Astrocyte (in vitro differentiated cells and primary cell): ENCODE results near the gene L3MBTL1. TPM values are rescaled to one million over a fixed set of nuclear protein-coding genes. Genes with fewer than 3 reads are reported as not detected.

Source experiments
- DNase-seq: peaks from one replicate; pipeline ENCODE4 v3.0.0-alpha.2; 2010; ENCODE audit warnings: low read depth
- FAIRE-seq: peaks from 2 replicates; lab custom pipeline; 2011; peaks lifted over from hg19 to GRCh38; lab: Jason Lieb, UNC
- H2AFZ ChIP-seq: 2 replicates; pipeline ENCODE4 v1.6.0; 2012; ENCODE audit warnings: low read depth, low read length, inconsistent platforms
- H3K27ac ChIP-seq: 2 replicates; pipeline ENCODE4 v1.5.1; 2011; ENCODE audit warnings: low read depth, low read length, inconsistent platforms
- H3K27me3 ChIP-seq: 2 replicates; pipeline ENCODE4 v1.6.0; 2011; ENCODE audit warnings: low read length, inconsistent platforms; ENCODE audit not compliant: insufficient read depth
- H3K36me3 ChIP-seq: 2 replicates; pipeline ENCODE4 v1.5.1; 2011; ENCODE audit warnings: low read length, inconsistent platforms; ENCODE audit not compliant: insufficient read depth
- H3K4me1 ChIP-seq: 2 replicates; pipeline ENCODE4 v1.5.1; 2011; ENCODE audit warnings: low read length, inconsistent platforms; ENCODE audit not compliant: insufficient read depth
- H3K4me2 ChIP-seq: 2 replicates; pipeline ENCODE4 v1.6.0; 2012; ENCODE audit warnings: low read length, inconsistent platforms
- H3K4me3 ChIP-seq: 2 replicates; pipeline ENCODE4 v1.5.1; 2011; ENCODE audit warnings: low read depth, mild to moderate bottlenecking, low read length, inconsistent platforms; ENCODE audit not compliant: insufficient read depth
- H3K79me2 ChIP-seq: 2 replicates; pipeline ENCODE4 v1.6.0; 2012; ENCODE audit warnings: mild to moderate bottlenecking, low read length, inconsistent platforms; ENCODE audit not compliant: insufficient read depth
- H3K9ac ChIP-seq: 2 replicates; pipeline ENCODE4 v1.6.0; 2012; ENCODE audit warnings: mild to moderate bottlenecking, low read length, inconsistent platforms
- H3K9me3 ChIP-seq: 2 replicates; pipeline ENCODE4 v1.5.1; 2012; ENCODE audit warnings: low read depth, mild to moderate bottlenecking, low read length, inconsistent platforms; ENCODE audit not compliant: insufficient read depth
- H4K20me1 ChIP-seq: 2 replicates; pipeline ENCODE4 v1.6.0; 2012; ENCODE audit warnings: low read length, inconsistent platforms; ENCODE audit not compliant: insufficient read depth
- H3K27ac Mint-ChIP-seq: one replicate; pipeline ENCODE4 v1.8.0; 2021; ENCODE audit warnings: mild to moderate bottlenecking, mixed read lengths; ENCODE audit not compliant: unreplicated experiment
- H3K27me3 Mint-ChIP-seq: one replicate; pipeline ENCODE4 v1.8.0; 2021; ENCODE audit warnings: low read depth, mixed read lengths; ENCODE audit not compliant: unreplicated experiment
- H3K36me3 Mint-ChIP-seq: one replicate; pipeline ENCODE4 v1.8.0; 2021; ENCODE audit warnings: low read depth, mixed read lengths; ENCODE audit not compliant: unreplicated experiment
- H3K4me1 Mint-ChIP-seq: one replicate; pipeline ENCODE4 v1.8.0; 2021; ENCODE audit warnings: low read depth, mixed read lengths; ENCODE audit not compliant: unreplicated experiment
- H3K4me3 Mint-ChIP-seq: one replicate; pipeline ENCODE4 v1.8.0; 2021; ENCODE audit warnings: mild to moderate bottlenecking, moderate library complexity, mixed read lengths; ENCODE audit not compliant: unreplicated experiment
- H3K9me3 Mint-ChIP-seq: one replicate; pipeline ENCODE4 v1.8.0; 2021; ENCODE audit warnings: mild to moderate bottlenecking, mixed read lengths; ENCODE audit not compliant: unreplicated experiment
- CTCF ChIP-seq: IDR thresholded peaks from 2 replicates; pipeline ENCODE4 v1.5.1; 2011; ENCODE audit warnings: low read depth, mild to moderate bottlenecking, inconsistent platforms, low read length, moderate library complexity; ENCODE audit not compliant: insufficient read depth
- EZH2 ChIP-seq: IDR thresholded peaks from 2 replicates; pipeline ENCODE4 v1.6.1; 2012; ENCODE audit warnings: mild to moderate bottlenecking, low read length, inconsistent platforms; ENCODE audit not compliant: insufficient read depth
- total RNA-seq: library from RNA; stranded (reverse); gene quantifications from 2 replicates; pipeline ENCODE4 v1.2.1, GENCODE V29; 2021

L3MBTL1 gene
- total RNA-seq, 1 donor from 2014 or later, result 13.0 TPM

GRCh38 chr20:43532416-43533055 lies 25.0 kb downstream of the L3MBTL1 start:
- peaks cover 6% of the 10 kb centered on the region for H3K9me3 Mint-ChIP-seq
- no peak for TF ChIP-seq EZH2
- TF ChIP-seq CTCF, result no peak
- no peaks in the 10 kb centered on the region for H4K20me1 ChIP-seq
- no peaks in the 10 kb centered on the region for H3K27me3 Mint-ChIP-seq
- FAIRE-seq (no peak), DNase-seq (no peak)
- H3K36me3 Mint-ChIP-seq, result peaks cover 17% of the 10 kb centered on the region
- H3K9me3 ChIP-seq, result no peaks in the 10 kb centered on the region
- no peak overlapping the region for H3K27ac Mint-ChIP-seq
- H2AFZ ChIP-seq, result no peak overlapping the region
- H3K9ac ChIP-seq, result no peak overlapping the region
- no peaks in the 10 kb centered on the region for H3K4me1 ChIP-seq
- no peaks in the 10 kb centered on the region for H3K27me3 ChIP-seq
- H3K36me3 ChIP-seq, result no peaks in the 10 kb centered on the region
- H3K4me1 Mint-ChIP-seq, result peaks cover 7% of the 10 kb centered on the region
- no peak overlapping the region for H3K27ac ChIP-seq
- no peak overlapping the region for H3K4me3 Mint-ChIP-seq
- H3K79me2 ChIP-seq, result no peaks in the 10 kb centered on the region
- no peak overlapping the region for H3K4me2 ChIP-seq
- H3K4me3 ChIP-seq, result no peak overlapping the region

- H3K27ac Mint-ChIP-seq, result no peak overlapping the region
Measured at GRCh38 chr20:43533060-43533459, 25.6 kb downstream of the L3MBTL1 start.

More at GRCh38 chr20:43533060-43533459, 25.6 kb downstream of the L3MBTL1 start:
- Mint-ChIP-seq H3K4me3 (no peak overlapping the region), H3K27me3 (no peaks in the 10 kb centered on the region), H3K9me3 (peaks cover 6% of the 10 kb centered on the region), H3K4me1 (peaks cover 7% of the 10 kb centered on the region), H3K36me3 (peaks cover 17% of the 10 kb centered on the region)
- Histone ChIP-seq H4K20me1 (no peaks in the 10 kb centered on the region), H3K9me3 (no peaks in the 10 kb centered on the region), H3K4me1 (no peaks in the 10 kb centered on the region), H3K4me2 (no peak overlapping the region), H3K27me3 (no peaks in the 10 kb centered on the region), H2AFZ (no peak overlapping the region), H3K4me3 (no peak overlapping the region), H3K27ac (no peak overlapping the region), H3K36me3 (no peaks in the 10 kb centered on the region), H3K9ac (no peak overlapping the region), H3K79me2 (no peaks in the 10 kb centered on the region)
- no peak for TF ChIP-seq EZH2
- no peak for TF ChIP-seq CTCF
- FAIRE-seq (no peak), DNase-seq (no peak)
